Measurements from ENCODE around the gene ELAPOR2. TPM values are rescaled to one million over a fixed set of nuclear protein-coding genes. Genes with fewer than 3 reads are reported as not detected.

ELAPOR2 gene
- total RNA-seq, 3 donors from 2014 or later, result 14.4 to 38.1 (median 34.7) TPM

GRCh38 chr7:87013136-87013839, 46.2 kb downstream of the ELAPOR2 start:
- no peak overlapping the region for H3K4me3 ChIP-seq
- intact Hi-C loops (cut with DNase I; ENCODE audit: low total_unique reads), result no loop called here
- H3K36me3 ChIP-seq, result no peaks in the 10 kb centered on the region
- no peak for DNase-seq (ENCODE audit: low spot score in 2 of 2)
- H3K27ac ChIP-seq, result no peak overlapping the region
- H3K4me1 ChIP-seq, result no peaks in the 10 kb centered on the region
- TF ChIP-seq POLR2AphosphoS5 (IDR thresholded peaks at IDR 0.05) (no peak), CTCF (IDR thresholded peaks at IDR 0.05) (no peak), POLR2A (IDR thresholded peaks at IDR 0.05) (no peak)
- no peaks in the 10 kb centered on the region for H3K9me3 ChIP-seq
- no peaks in the 10 kb centered on the region for H3K27me3 ChIP-seq

Other genes starting within 250 kb of the ELAPOR2 start
- 100 to 1,000 TPM in 2 of 3 donors, 10 to 100 TPM in 1; 85.9 to 185 (median 118) TPM for gene DMTF1, start 92.8 kb upstream of the ELAPOR2 start, total RNA-seq
- gene TMEM243, start 160.1 kb upstream of the ELAPOR2 start, total RNA-seq, result 10 to 100 TPM; 46.9 to 58.7 (median 50.8) TPM